Loucy (cell line): ENCODE measurements around the gene SKI.
A peak's percentile ranks its signal among the peaks of the same experiment; 100 is the strongest.

Source experiments
- H2AFZ ChIP-seq: fragments of 200-600 bp; sonication (generic); 2 replicates; pipeline ENCODE4 v1.6.0; 2016; ENCODE audit warnings: antibody characterized with exemption, mild to moderate bottlenecking, low read length, moderate library complexity
- H3F3A ChIP-seq: fragments of 200-600 bp; 2 replicates; pipeline ENCODE4 v1.6.0; 2016; ENCODE audit warnings: antibody characterized with exemption, low read depth, mild to moderate bottlenecking
- H3K27me3 ChIP-seq: fragments of 200-600 bp; sonication (generic); 2 replicates; pipeline ENCODE4 v1.6.1; 2014; ENCODE audit warnings: low read length, mild to moderate bottlenecking; ENCODE audit not compliant: insufficient read depth, poor library complexity, severe bottlenecking
- H3K36me3 ChIP-seq: fragments of 200-600 bp; sonication (generic); 2 replicates; pipeline ENCODE4 v1.6.1; 2016; ENCODE audit warnings: low read length; ENCODE audit not compliant: insufficient read depth
- H3K4me1 ChIP-seq: fragments of 200-600 bp; sonication (generic); 2 replicates; pipeline ENCODE4 v1.5.1; 2014; ENCODE audit warnings: low read length, mild to moderate bottlenecking; ENCODE audit not compliant: insufficient read depth, poor library complexity, severe bottlenecking
- H3K4me2 ChIP-seq: fragments of 200-600 bp; sonication (generic); 2 replicates; pipeline ENCODE4 v1.6.0; 2014; ENCODE audit warnings: antibody characterized with exemption, low read length, low read depth, mild to moderate bottlenecking; ENCODE audit not compliant: poor library complexity, severe bottlenecking
- H3K4me3 ChIP-seq: fragments of 200-600 bp; sonication (generic); 2 replicates; pipeline ENCODE4 v1.5.1; 2014; ENCODE audit warnings: low read length, mild to moderate bottlenecking, mixed read lengths; ENCODE audit not compliant: poor library complexity, severe bottlenecking
- H3K79me2 ChIP-seq: fragments of 200-600 bp; sonication (generic); 2 replicates; pipeline ENCODE4 v1.6.1; 2014; ENCODE audit warnings: low read length; ENCODE audit not compliant: insufficient read depth
- H3K9ac ChIP-seq: fragments of 200-600 bp; sonication (generic); 2 replicates; pipeline ENCODE4 v1.6.0; 2014; ENCODE audit warnings: mild to moderate bottlenecking, low read depth, low read length, moderate library complexity; ENCODE audit not compliant: poor library complexity, severe bottlenecking
- H3K9me2 ChIP-seq: fragments of 200-600 bp; sonication (generic); replicated peaks from 2 replicates; pipeline ENCODE4 v1.6.1; 2016; ENCODE audit warnings: low read depth, low read length, mixed read lengths
- H3K9me3 ChIP-seq: fragments of 200-600 bp; sonication (generic); 2 replicates; pipeline ENCODE4 v1.6.1; 2014; ENCODE audit warnings: mild to moderate bottlenecking, antibody characterized with exemption, low read length, low read depth; ENCODE audit not compliant: insufficient read depth
- H4K20me1 ChIP-seq: fragments of 200-600 bp; sonication (generic); 2 replicates; pipeline ENCODE4 v1.6.0; 2014; ENCODE audit warnings: antibody characterized with exemption, low read length, mild to moderate bottlenecking; ENCODE audit not compliant: insufficient read depth, poor library complexity, severe bottlenecking
- EZH2phosphoT487 ChIP-seq: fragments of 200-600 bp; IDR thresholded peaks from 2 replicates; pipeline ENCODE4 v1.6.1; 2018; ENCODE audit warnings: antibody characterized with exemption, mild to moderate bottlenecking, moderate library complexity, borderline replicate concordance
- TF ChIP-seq, protein P1 (sequence below): fragments of 200-600 bp; sonication (generic); conservative IDR thresholded peaks from 2 replicates; pipeline ENCODE4 v1.5.1; 2014; ENCODE audit warnings: mild to moderate bottlenecking, antibody characterized with exemption, low read length

The SKI gene

GRCh38 chr1:2291577-2291976 lies 63.5 kb downstream of the SKI start:
- Histone ChIP-seq H3K9me2 (no peaks in the 10 kb centered on the region), H3K4me1 (peaks cover 50% of the 10 kb centered on the region), H3K27me3 (no peaks in the 10 kb centered on the region), H4K20me1 (peaks cover 40% of the 10 kb centered on the region), H3K36me3 (no peaks in the 10 kb centered on the region), H3F3A (no peaks in the 10 kb centered on the region), H2AFZ (no peak overlapping the region), H3K9ac (no peak overlapping the region), H3K4me3 (no peak overlapping the region), H3K4me2 (peak overlapping the region; percentile 86), H3K79me2 (peaks cover 84% of the 10 kb centered on the region), H3K9me3 (no peaks in the 10 kb centered on the region)
- TF ChIP-seq, protein P1, sequence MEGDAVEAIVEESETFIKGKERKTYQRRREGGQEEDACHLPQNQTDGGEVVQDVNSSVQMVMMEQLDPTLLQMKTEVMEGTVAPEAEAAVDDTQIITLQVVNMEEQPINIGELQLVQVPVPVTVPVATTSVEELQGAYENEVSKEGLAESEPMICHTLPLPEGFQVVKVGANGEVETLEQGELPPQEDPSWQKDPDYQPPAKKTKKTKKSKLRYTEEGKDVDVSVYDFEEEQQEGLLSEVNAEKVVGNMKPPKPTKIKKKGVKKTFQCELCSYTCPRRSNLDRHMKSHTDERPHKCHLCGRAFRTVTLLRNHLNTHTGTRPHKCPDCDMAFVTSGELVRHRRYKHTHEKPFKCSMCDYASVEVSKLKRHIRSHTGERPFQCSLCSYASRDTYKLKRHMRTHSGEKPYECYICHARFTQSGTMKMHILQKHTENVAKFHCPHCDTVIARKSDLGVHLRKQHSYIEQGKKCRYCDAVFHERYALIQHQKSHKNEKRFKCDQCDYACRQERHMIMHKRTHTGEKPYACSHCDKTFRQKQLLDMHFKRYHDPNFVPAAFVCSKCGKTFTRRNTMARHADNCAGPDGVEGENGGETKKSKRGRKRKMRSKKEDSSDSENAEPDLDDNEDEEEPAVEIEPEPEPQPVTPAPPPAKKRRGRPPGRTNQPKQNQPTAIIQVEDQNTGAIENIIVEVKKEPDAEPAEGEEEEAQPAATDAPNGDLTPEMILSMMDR, result no peak
- TF ChIP-seq EZH2phosphoT487, result no peak

- Histone ChIP-seq H3K79me2 (peaks cover 91% of the 10 kb centered on the region), H3K4me3 (no peak overlapping the region), H3K9me2 (no peaks in the 10 kb centered on the region), H2AFZ (no peak overlapping the region), H3K27me3 (no peaks in the 10 kb centered on the region), H3K4me2 (no peak overlapping the region), H3K9ac (no peak overlapping the region), H3F3A (no peaks in the 10 kb centered on the region), H3K36me3 (no peaks in the 10 kb centered on the region), H4K20me1 (peaks cover 37% of the 10 kb centered on the region), H3K9me3 (no peaks in the 10 kb centered on the region), H3K4me1 (peaks cover 50% of the 10 kb centered on the region)
- TF ChIP-seq, protein P1, result no peak
- no peak for TF ChIP-seq EZH2phosphoT487
These were observed 64.8 kb downstream of the SKI start for GRCh38 chr1:2292725-2293450.

DNA sequence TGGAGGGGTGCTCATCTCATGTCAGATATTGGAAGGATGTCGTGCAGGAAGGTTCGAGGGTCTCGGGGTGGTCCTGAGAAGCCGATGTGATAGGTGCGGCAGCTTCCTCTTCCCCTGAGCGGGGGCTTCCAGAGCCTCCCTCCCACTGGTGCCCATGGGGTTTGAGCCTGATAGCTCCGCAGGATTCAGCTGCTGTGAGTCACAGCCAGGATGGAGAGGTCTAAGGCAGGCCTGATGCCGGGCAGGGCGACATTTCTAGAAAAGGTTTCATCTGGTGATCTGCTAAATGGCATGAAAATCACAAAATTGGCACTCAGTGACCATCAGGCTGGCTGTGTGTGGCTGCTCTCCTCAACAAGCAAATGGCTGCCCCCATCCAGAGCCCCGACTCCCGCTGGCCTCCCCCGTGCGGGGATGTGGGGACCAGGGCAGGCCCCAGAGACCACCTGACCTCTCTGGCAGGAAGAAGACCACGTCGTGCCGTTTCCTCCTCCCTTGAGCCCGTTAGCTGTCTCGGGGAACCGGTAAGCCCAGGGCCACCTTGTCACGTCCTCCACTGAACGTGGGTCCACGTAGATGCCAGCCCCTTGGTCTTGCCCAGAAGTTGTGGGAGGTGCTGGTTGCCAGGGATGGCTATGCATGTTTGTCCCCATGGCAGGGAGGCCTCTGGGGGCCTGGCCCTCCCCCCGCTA lies 66.1 kb downstream of the SKI start:
- Histone ChIP-seq H3K27me3 (no peaks in the 10 kb centered on the region), H3K79me2 (peaks cover 92% of the 10 kb centered on the region)

More for the DNA sequence above, 66.1 kb downstream of the SKI start:
- H2AFZ ChIP-seq, result no peak overlapping the region
- H3K9me2 ChIP-seq, result no peaks in the 10 kb centered on the region
- no peak overlapping the region for H3K4me3 ChIP-seq
- H3K9me3 ChIP-seq, result no peaks in the 10 kb centered on the region
- H3K9ac ChIP-seq, result no peak overlapping the region
- peaks cover 27% of the 10 kb centered on the region for H4K20me1 ChIP-seq
- H3F3A ChIP-seq, result no peaks in the 10 kb centered on the region
- peaks cover 48% of the 10 kb centered on the region for H3K4me1 ChIP-seq
- TF ChIP-seq, protein P1, result no peak
- no peak for TF ChIP-seq EZH2phosphoT487
- H3K4me2 ChIP-seq, result peak overlapping the region; percentile 20
- no peaks in the 10 kb centered on the region for H3K36me3 ChIP-seq
